Upper lobe of left lung (tissue), 6 donors: ENCODE data around the gene PKHD1. TPM values are rescaled to one million over a fixed set of nuclear protein-coding genes. Genes with fewer than 3 reads are reported as not detected.

ENCODE experiments used
- ATAC-seq, 2 donors: fragments of 200-7000 bp; cut with Tn5 transposase; one replicate each; pipeline ENCODE4 v1.9.1; 2022; ENCODE audit warnings: mild to moderate bottlenecking in 2 of 2, moderate library complexity in 2 of 2; ENCODE audit not compliant: low FRiP score in 2 of 2
- DNase-seq, 2 donors: peaks; one replicate each; pipeline ENCODE4 v3.0.0-alpha.2; 2019 to 2020
- H3K27ac ChIP-seq, 4 donors: fragments of 200-600 bp; sonication (generic); one replicate each; pipeline ENCODE4 v1.5.1; 2016 to 2019
- H3K27me3 ChIP-seq, 4 donors: fragments of 200-600 bp; sonication (generic); one replicate each; pipeline ENCODE4 v1.5.1; 2017 to 2019
- H3K36me3 ChIP-seq, 4 donors: fragments of 200-600 bp; sonication (generic); one replicate each; pipeline ENCODE4 v1.5.1; 2016 to 2019
- H3K4me1 ChIP-seq, 4 donors: fragments of 200-600 bp; sonication (generic); one replicate each; pipeline ENCODE4 v1.5.1; 2018 to 2019
- H3K4me3 ChIP-seq, 4 donors: fragments of 200-600 bp; sonication (generic); one replicate each; pipeline ENCODE4 v1.5.1; 2017 to 2019; ENCODE audit warnings: mild to moderate bottlenecking in 2 of 4, moderate library complexity in 1 of 4
- H3K9me3 ChIP-seq, 4 donors: fragments of 200-600 bp; sonication (generic); one replicate each; pipeline ENCODE4 v1.5.1; 2018 to 2019
- CTCF ChIP-seq, 6 experiments: fragments of 450-650 bp in 4 of 6; fragments of 200-600 bp in 2 of 6; sonication (generic) in 2 of 6; IDR thresholded peaks; one replicate each; pipeline ENCODE4 v1.5.1; 2016 to 2019; ENCODE audit warnings: antibody characterized with exemption in 6 of 6
- EP300 ChIP-seq, 4 donors: sonication (generic); formaldehyde crosslinking; IDR thresholded peaks; one replicate each; pipeline ENCODE4 v1.5.1; 2017; ENCODE audit warnings: antibody characterized with exemption in 4 of 4, control low read depth in 2 of 4
- POLR2A ChIP-seq, 4 donors: fragments of 450-650 bp; IDR thresholded peaks; one replicate each; pipeline ENCODE4 v1.5.1; 2016 to 2017; ENCODE audit warnings: antibody characterized with exemption in 4 of 4, mild to moderate bottlenecking in 2 of 4
- POLR2AphosphoS5 ChIP-seq, 2 donors: sonication (generic); formaldehyde crosslinking; IDR thresholded peaks; one replicate each; pipeline ENCODE4 v1.5.1; 2017; ENCODE audit warnings: antibody characterized with exemption in 2 of 2
- WGBS, 2 donors: methylation state at CpG; one replicate each; pipeline ENCODE4 v1.1.5; 2017 to 2018; 5-methylcytosine and 5-hydroxymethylcytosine counted together
- total RNA-seq, 6 donors: library from RNA; depleted of rRNA in 4 of 6; stranded (reverse); fragments of >200 nt in 4 of 6; gene quantifications; one replicate each; pipeline versions ENCODE4 v1.1.0 to v1.2.1, GENCODE V29; 2016 to 2021
- donor health status: DM: no; HTN: no; CAD: no; lungs with moderate emphysema.
- donor health status: DM: no; HTN: yes; CAD: no; lungs with severe emphysema.

The PKHD1 gene
- total RNA-seq, 6 donors from 2014 or later: 0.10 to 1.0 (median 0.34) TPM

DNA sequence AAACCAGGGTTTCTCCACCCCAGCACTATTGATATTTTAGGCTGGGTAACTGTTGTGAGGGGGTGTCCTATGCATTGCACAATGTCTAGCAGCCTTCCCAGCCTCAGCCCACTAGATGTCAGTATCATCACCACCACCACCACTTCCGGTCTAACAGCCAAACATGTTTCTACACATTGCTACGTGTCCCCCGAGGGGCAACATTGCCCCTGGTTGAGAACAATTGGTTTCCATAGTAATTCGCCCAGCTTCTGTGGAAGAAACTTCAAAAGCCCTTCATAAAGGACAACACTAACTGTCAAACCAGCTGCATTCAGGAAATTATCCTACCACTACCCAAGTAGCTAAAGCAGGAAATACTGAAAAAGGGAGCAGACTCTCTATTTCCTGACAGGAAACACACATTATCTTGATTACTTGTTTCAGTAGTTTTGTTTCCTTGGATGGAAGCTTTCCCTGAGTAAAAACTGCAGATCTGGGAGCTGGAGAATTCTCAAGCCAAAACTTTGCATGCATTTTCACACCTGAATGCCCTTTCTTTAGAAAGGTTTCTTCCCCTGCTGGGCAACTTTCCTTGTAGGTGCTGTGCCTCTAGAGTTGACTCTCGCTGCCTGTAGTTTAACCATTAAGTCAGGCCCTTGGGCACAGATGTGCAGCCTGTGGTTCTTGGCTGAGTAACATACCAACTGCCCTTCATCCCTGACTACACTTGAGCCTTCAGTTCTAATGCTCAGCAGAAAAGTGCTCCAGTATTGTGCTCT lies 23.6 kb downstream of the PKHD1 start:
- H3K9me3 ChIP-seq: no peaks in the 10 kb centered on the region
- H3K4me1 ChIP-seq: peaks cover 0 to 7% (median 5%) of the 10 kb centered on the region in 4 donors
- H3K27ac ChIP-seq: no peak overlapping the region
- no peak overlapping the region for H3K4me3 ChIP-seq
- TF ChIP-seq EP300 (IDR thresholded peaks at IDR 0.05) (no peak), CTCF (IDR thresholded peaks at IDR 0.05) (peak in 4 of 6 experiments; percentile 18 to 41 (median 32)), POLR2AphosphoS5 (IDR thresholded peaks at IDR 0.05) (no peak)
- H3K36me3 ChIP-seq: no peaks in the 10 kb centered on the region
- DNase-seq (peak in 1 of 2 donors; percentile 43), ATAC-seq (peak; percentile 71 to 78)
- H3K27me3 ChIP-seq: no peaks in the 10 kb centered on the region
- 26 to 30% methylated on average over 5 of the region's 5 CpGs for WGBS, 2 donors

- DNase-seq (no peak), ATAC-seq (no peak)
- 95 to 98% methylated on average over 3 of the region's 3 CpGs for WGBS, 2 donors
- H3K4me1 ChIP-seq: peaks cover 0 to 7% (median 5%) of the 10 kb centered on the region in 4 donors
- H3K4me3 ChIP-seq: no peak overlapping the region
- H3K36me3 ChIP-seq: no peaks in the 10 kb centered on the region
- H3K27ac ChIP-seq: no peak overlapping the region
- no peaks in the 10 kb centered on the region for H3K27me3 ChIP-seq
- TF ChIP-seq EP300 (IDR thresholded peaks at IDR 0.05): no peak
- no peak for TF ChIP-seq CTCF (IDR thresholded peaks at IDR 0.05)
- TF ChIP-seq POLR2A (IDR thresholded peaks at IDR 0.05): no peak
- TF ChIP-seq POLR2AphosphoS5 (IDR thresholded peaks at IDR 0.05): no peak
- no peaks in the 10 kb centered on the region for H3K9me3 ChIP-seq
These were observed 25.9 kb downstream of the PKHD1 start for GRCh38 chr6:52061481-52061880.

- H3K4me3 ChIP-seq: no peak overlapping the region
- no peaks in the 10 kb centered on the region for H3K36me3 ChIP-seq
- WGBS, 2 donors: 50 to 75% methylated on average over 1 of the region's 1 CpG
- no peaks in the 10 kb centered on the region for H3K27me3 ChIP-seq
- no peak overlapping the region for H3K27ac ChIP-seq
- peaks cover 0 to 7% (median 5%) of the 10 kb centered on the region in 4 donors for H3K4me1 ChIP-seq
- H3K9me3 ChIP-seq: no peaks in the 10 kb centered on the region
- ATAC-seq (no peak), DNase-seq (no peak)
- TF ChIP-seq POLR2A (IDR thresholded peaks at IDR 0.05): no peak
- TF ChIP-seq CTCF (IDR thresholded peaks at IDR 0.05): no peak
- TF ChIP-seq POLR2AphosphoS5 (IDR thresholded peaks at IDR 0.05): no peak
- TF ChIP-seq EP300 (IDR thresholded peaks at IDR 0.05): no peak
These were observed 27.6 kb downstream of the PKHD1 start for GRCh38 chr6:52059821-52060220.

DNA sequence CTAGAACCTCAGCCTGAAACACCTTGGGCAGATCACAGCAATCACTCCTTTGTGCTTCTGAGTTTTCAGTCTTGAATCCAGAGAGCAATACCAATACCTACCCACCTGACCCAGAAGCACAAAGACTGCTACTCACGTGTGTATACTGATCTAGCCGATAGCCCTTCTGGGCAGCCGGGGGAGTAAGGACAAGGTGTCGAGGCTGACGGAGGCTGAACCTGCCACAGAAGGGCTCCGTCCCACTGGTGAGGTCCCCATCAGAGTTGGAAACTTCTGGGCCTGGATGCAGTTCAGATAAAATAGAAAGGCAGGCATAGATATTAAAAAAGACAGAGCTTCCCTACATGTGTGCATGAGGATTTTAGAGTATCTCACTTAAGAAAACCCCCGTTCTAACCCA lies 32.0 kb downstream of the PKHD1 start:
- WGBS, 2 donors: 82 to 93% methylated on average over 7 of the region's 7 CpGs
- H3K27me3 ChIP-seq: no peaks in the 10 kb centered on the region
- ATAC-seq (no peak), DNase-seq (no peak)
- H3K4me1 ChIP-seq: no peaks in the 10 kb centered on the region
- H3K9me3 ChIP-seq: no peaks in the 10 kb centered on the region
- H3K4me3 ChIP-seq: no peak overlapping the region
- H3K36me3 ChIP-seq: no peaks in the 10 kb centered on the region
- no peak overlapping the region for H3K27ac ChIP-seq
- TF ChIP-seq POLR2A (IDR thresholded peaks at IDR 0.05): no peak
- TF ChIP-seq CTCF (IDR thresholded peaks at IDR 0.05): no peak
- no peak for TF ChIP-seq EP300 (IDR thresholded peaks at IDR 0.05)
- TF ChIP-seq POLR2AphosphoS5 (IDR thresholded peaks at IDR 0.05): no peak
